HepG2 (cell line): Measurements from ENCODE around the gene MICB. TPM values are rescaled to one million over a fixed set of nuclear protein-coding genes. Genes with fewer than 3 reads are reported as not detected.

Experiments
- ATAC-seq: fragments of 200-7000 bp; cut with Tn5 transposase; 3 replicates; pipeline ENCODE4 v1.9.1; 2020; ENCODE audit warnings: mild to moderate bottlenecking, moderate library complexity
- BruUV-seq: library from RNA; stranded (reverse); fragments of 400-500 nt; replicated peaks from 2 replicates; lab custom pipeline; 2021; lab: Mats Ljungman, UMichigan
- CTCF ChIA-PET: fragments of 300-600 bp; formaldehyde crosslinking; extraction: SDS; loops from one replicate; lab custom pipeline; 2021; ENCODE audit warnings: low total read pairs, inconsistent platforms, low intra/inter-chr PET ratio; lab: Yijun Ruan, JAX
- POLR2A ChIA-PET: fragments of 350-600 bp; sonication (Branson Sonifier 250); formaldehyde crosslinking; loops from one replicate; lab custom pipeline; 2020; ENCODE audit warnings: antibody characterized with exemption, inconsistent platforms; lab: Yijun Ruan, JAX
- DNase-seq: peaks from one replicate; pipeline ENCODE4 v3.0.0-alpha.2; 2015; ENCODE audit warnings: low spot score
- FAIRE-seq: peaks from 3 replicates; lab custom pipeline; 2011; peaks lifted over from hg19 to GRCh38; lab: Jason Lieb, UNC
- H2AFZ ChIP-seq: one replicate; pipeline ENCODE4 v1.6.1; 2011; ENCODE audit warnings: low read length, inconsistent platforms
- H3K27ac ChIP-seq: fragments of 300-600 bp; 3 replicates; pipeline ENCODE4 v1.8.0; 2011; ENCODE audit warnings: mixed run types, mild to moderate bottlenecking, mixed read lengths, low read length, inconsistent platforms; ENCODE audit not compliant: insufficient read depth; ENCODE audit errors: extremely low read length
- H3K27me3 ChIP-seq, 2 experiments: fragments of 200-600 bp in 1 of 2; 2 replicates in 1 of 2; 3 replicates in 1 of 2; pipeline versions ENCODE4 v1.6.0 to v1.8.0; 2011; ENCODE audit warnings: low read length in 2 of 2, mild to moderate bottlenecking in 2 of 2, moderate library complexity in 2 of 2, inconsistent platforms in 1 of 2; ENCODE audit not compliant: insufficient read depth in 2 of 2, control insufficient read depth in 1 of 2
- H3K36me3 ChIP-seq, 2 experiments: fragments of 200-600 bp in 1 of 2; replicated peaks in 1 of 2; 2 replicates in 1 of 2; 3 replicates in 1 of 2; pipeline versions ENCODE4 v1.5.1 to v1.8.0; 2011; ENCODE audit warnings: low read length in 2 of 2, inconsistent platforms in 1 of 2; ENCODE audit not compliant: insufficient read depth in 2 of 2, control insufficient read depth in 1 of 2
- H3K4me1 ChIP-seq: 2 replicates; pipeline ENCODE4 v1.5.1; 2012; ENCODE audit warnings: low read length, inconsistent platforms; ENCODE audit not compliant: insufficient read depth
- H3K4me2 ChIP-seq: 2 replicates; pipeline ENCODE4 v1.6.0; 2011; ENCODE audit warnings: low read depth, low read length, inconsistent platforms
- H3K4me3 ChIP-seq, 3 experiments: fragments of 200-600 bp in 1 of 3; sonication (generic), shearing (Covaris generic) in 1 of 3; replicated peaks in 1 of 3; 2 replicates each; pipeline ENCODE4 v1.5.1; 2011 to 2016; ENCODE audit warnings: low read length in 3 of 3, inconsistent platforms in 2 of 3, low read depth in 2 of 3, mild to moderate bottlenecking in 2 of 3, control low read depth in 1 of 3, mixed read lengths in 1 of 3; ENCODE audit not compliant: insufficient read depth in 1 of 3
- H3K79me2 ChIP-seq: one replicate; pipeline ENCODE4 v1.6.1; 2011; ENCODE audit warnings: low read length, inconsistent platforms; ENCODE audit not compliant: insufficient read depth
- H3K9ac ChIP-seq: 2 replicates; pipeline ENCODE4 v1.6.0; 2011; ENCODE audit warnings: mild to moderate bottlenecking, low read depth, low read length, inconsistent platforms; ENCODE audit not compliant: insufficient read depth
- H3K9me3 ChIP-seq: 2 replicates; pipeline ENCODE4 v1.5.1; 2012; ENCODE audit warnings: mild to moderate bottlenecking, low read length
- H4K20me1 ChIP-seq: 2 replicates; pipeline ENCODE4 v1.6.0; 2011; ENCODE audit warnings: inconsistent platforms, mild to moderate bottlenecking, low read length, moderate library complexity; ENCODE audit not compliant: insufficient read depth
- POLR2A ChIP-seq, 2 experiments: IDR thresholded peaks; 2 replicates each; pipeline ENCODE4 v1.6.1; 2011; ENCODE audit warnings: low read depth in 2 of 2, low read length in 2 of 2, mild to moderate bottlenecking in 1 of 2, moderate library complexity in 1 of 2; ENCODE audit not compliant: insufficient read depth in 1 of 2
- SATB2 ChIP-seq: sonication (generic); formaldehyde crosslinking; IDR thresholded peaks from 2 replicates; pipeline ENCODE4 v1.5.0; 2020; ENCODE audit warnings: missing genetic modification reagents
- SKIL ChIP-seq: sonication (generic); formaldehyde crosslinking; IDR thresholded peaks from 2 replicates; pipeline ENCODE4 v1.8.0; 2022; ENCODE audit warnings: missing genetic modification reagents, mild to moderate bottlenecking, moderate library complexity, borderline replicate concordance
- TGIF2 ChIP-seq: IDR thresholded peaks from 2 replicates; pipeline ENCODE4 v1.6.1; 2016; ENCODE audit warnings: control low read depth, missing compliant biosample characterization
- ZNF281 ChIP-seq: sonication (generic); formaldehyde crosslinking; IDR thresholded peaks from 2 replicates; pipeline ENCODE4 v1.4.0; 2020; ENCODE audit warnings: missing genetic modification reagents, borderline replicate concordance
- ZNF768 ChIP-seq: sonication (generic); formaldehyde crosslinking; IDR thresholded peaks from 2 replicates; pipeline ENCODE4 v1.4.0; 2020; ENCODE audit warnings: missing genetic modification reagents
- WGBS: methylation state at CpG from one replicate; pipeline ENCODE4 v1.1.6; 2017; ENCODE audit warnings: low lambda C conversion rate; 5-methylcytosine and 5-hydroxymethylcytosine counted together
- in situ Hi-C: cut with HindIII; loops from 2 replicates; pipeline ENCODE4 v1.10.0; 2017; ENCODE audit warnings: low pct_unique_long_range_greater_than_20kb; ENCODE audit not compliant: extremely low pct_ligation_motif_present
- intact Hi-C: fragments of 100-400 bp; cut with micrococcal nuclease; formaldehyde crosslinking; loops from one replicate; pipeline ENCODE4 v1.10.0; 2022; ENCODE audit not compliant: unreplicated experiment
- polyA plus RNA-seq, 8 experiments: library from polyadenylated mRNA; depleted of rRNA in 3 of 8; stranded (reverse) in 7 of 8; unstranded in 1 of 8; fragments of >200 nt; fragmentation: Illumina TruSeq in 4 of 8; extraction: Trizol in 4 of 8; gene quantifications; 2 replicates each; pipeline versions ENCODE4 v1.2.1 to v1.2.3, GENCODE V29; 2011 to 2016; ENCODE audit warnings: low read depth in 4 of 8, missing spikeins in 1 of 8, mixed read lengths in 1 of 8; ENCODE audit not compliant: insufficient read depth in 1 of 8
- total RNA-seq, 5 experiments: library from RNA; depleted of rRNA; stranded (reverse); fragments of >200 nt; fragmentation: Illumina TruSeq; extraction: Trizol; gene quantifications; 2 replicates each; pipeline ENCODE4 v1.2.3, GENCODE V29; 2016; ENCODE audit warnings: low read depth in 1 of 5
- TF ChIP-seq, protein P1 (sequence below): sonication (generic); formaldehyde crosslinking; IDR thresholded peaks from 2 replicates; pipeline ENCODE4 v1.8.0; 2022; ENCODE audit warnings: mild to moderate bottlenecking, missing genetic modification reagents, moderate library complexity
- TF ChIP-seq, protein P2 (sequence below): sonication (generic); formaldehyde crosslinking; IDR thresholded peaks from 2 replicates; pipeline ENCODE4 v1.5.1; 2020; ENCODE audit warnings: mild to moderate bottlenecking, missing genetic modification reagents, moderate library complexity
- TF ChIP-seq, protein P3 (sequence below): sonication (generic); formaldehyde crosslinking; IDR thresholded peaks from 2 replicates; pipeline ENCODE4 v1.4.0; 2020; ENCODE audit warnings: missing genetic modification reagents

Gene MICB
- total and polyA plus RNA-seq, 2 of the 13 experiments (the other 11 are each of a cell fraction or from before 2014, with no cell fraction given): 12.5 to 12.8 TPM

GRCh38 chr6:31531162-31531561 is 33.2 kb downstream of the MICB start:
- FAIRE-seq: no peak
- Histone ChIP-seq H2AFZ (no peak overlapping the region), H3K4me3 (no peak overlapping the region), H3K27me3 (no peaks in the 10 kb centered on the region), H3K27ac (no peak overlapping the region), H3K36me3 (peaks cover 36 to 64% of the 10 kb centered on the region in 2 experiments), H3K4me2 (no peak overlapping the region), H3K9me3 (no peaks in the 10 kb centered on the region), H4K20me1 (peaks cover 48% of the 10 kb centered on the region), H3K79me2 (peaks cover 9% of the 10 kb centered on the region), H3K4me1 (peaks cover 80% of the 10 kb centered on the region), H3K9ac (no peak overlapping the region)
- ChIA-PET CTCF (no interaction called here), POLR2A (interaction anchor here (8.3 kb wide), 1 partner anchor 10 kb away, joined by 123 read pairs; the partner anchor contains the start of gene DDX39B)
- intact Hi-C loops: no loop called here
- BruUV-seq: no TSS peak
- ATAC-seq: no peak
- WGBS: 96% methylated on average over 7 of the region's 7 CpGs
- no peak for DNase-seq
- in situ Hi-C loops: no loop called here
- TF ChIP-seq POLR2A (IDR thresholded peaks at IDR 0.05; ENCODE audit: insufficient read depth in 1 of 2, low read depth in 2 of 2, low read length in 2 of 2): peak in 1 of 2 experiments; percentile 16; a peak in 1 of 4 replicates
- no peak for TF ChIP-seq SKIL
- TF ChIP-seq SATB2: no peak
- TF ChIP-seq, protein P1, sequence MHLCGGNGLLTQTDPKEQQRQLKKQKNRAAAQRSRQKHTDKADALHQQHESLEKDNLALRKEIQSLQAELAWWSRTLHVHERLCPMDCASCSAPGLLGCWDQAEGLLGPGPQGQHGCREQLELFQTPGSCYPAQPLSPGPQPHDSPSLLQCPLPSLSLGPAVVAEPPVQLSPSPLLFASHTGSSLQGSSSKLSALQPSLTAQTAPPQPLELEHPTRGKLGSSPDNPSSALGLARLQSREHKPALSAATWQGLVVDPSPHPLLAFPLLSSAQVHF (CRISPR knock-in tag): no peak
- TF ChIP-seq, protein P2, sequence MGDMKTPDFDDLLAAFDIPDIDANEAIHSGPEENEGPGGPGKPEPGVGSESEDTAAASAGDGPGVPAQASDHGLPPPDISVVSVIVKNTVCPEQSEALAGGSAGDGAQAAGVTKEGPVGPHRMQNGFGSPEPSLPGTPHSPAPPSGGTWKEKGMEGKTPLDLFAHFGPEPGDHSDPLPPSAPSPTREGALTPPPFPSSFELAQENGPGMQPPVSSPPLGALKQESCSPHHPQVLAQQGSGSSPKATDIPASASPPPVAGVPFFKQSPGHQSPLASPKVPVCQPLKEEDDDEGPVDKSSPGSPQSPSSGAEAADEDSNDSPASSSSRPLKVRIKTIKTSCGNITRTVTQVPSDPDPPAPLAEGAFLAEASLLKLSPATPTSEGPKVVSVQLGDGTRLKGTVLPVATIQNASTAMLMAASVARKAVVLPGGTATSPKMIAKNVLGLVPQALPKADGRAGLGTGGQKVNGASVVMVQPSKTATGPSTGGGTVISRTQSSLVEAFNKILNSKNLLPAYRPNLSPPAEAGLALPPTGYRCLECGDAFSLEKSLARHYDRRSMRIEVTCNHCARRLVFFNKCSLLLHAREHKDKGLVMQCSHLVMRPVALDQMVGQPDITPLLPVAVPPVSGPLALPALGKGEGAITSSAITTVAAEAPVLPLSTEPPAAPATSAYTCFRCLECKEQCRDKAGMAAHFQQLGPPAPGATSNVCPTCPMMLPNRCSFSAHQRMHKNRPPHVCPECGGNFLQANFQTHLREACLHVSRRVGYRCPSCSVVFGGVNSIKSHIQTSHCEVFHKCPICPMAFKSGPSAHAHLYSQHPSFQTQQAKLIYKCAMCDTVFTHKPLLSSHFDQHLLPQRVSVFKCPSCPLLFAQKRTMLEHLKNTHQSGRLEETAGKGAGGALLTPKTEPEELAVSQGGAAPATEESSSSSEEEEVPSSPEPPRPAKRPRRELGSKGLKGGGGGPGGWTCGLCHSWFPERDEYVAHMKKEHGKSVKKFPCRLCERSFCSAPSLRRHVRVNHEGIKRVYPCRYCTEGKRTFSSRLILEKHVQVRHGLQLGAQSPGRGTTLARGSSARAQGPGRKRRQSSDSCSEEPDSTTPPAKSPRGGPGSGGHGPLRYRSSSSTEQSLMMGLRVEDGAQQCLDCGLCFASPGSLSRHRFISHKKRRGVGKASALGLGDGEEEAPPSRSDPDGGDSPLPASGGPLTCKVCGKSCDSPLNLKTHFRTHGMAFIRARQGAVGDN: no peak
- no peak for TF ChIP-seq ZNF768 (CRISPR knock-in tag)
- TF ChIP-seq ZNF281 (CRISPR knock-in tag): no peak
- TF ChIP-seq, protein P3, sequence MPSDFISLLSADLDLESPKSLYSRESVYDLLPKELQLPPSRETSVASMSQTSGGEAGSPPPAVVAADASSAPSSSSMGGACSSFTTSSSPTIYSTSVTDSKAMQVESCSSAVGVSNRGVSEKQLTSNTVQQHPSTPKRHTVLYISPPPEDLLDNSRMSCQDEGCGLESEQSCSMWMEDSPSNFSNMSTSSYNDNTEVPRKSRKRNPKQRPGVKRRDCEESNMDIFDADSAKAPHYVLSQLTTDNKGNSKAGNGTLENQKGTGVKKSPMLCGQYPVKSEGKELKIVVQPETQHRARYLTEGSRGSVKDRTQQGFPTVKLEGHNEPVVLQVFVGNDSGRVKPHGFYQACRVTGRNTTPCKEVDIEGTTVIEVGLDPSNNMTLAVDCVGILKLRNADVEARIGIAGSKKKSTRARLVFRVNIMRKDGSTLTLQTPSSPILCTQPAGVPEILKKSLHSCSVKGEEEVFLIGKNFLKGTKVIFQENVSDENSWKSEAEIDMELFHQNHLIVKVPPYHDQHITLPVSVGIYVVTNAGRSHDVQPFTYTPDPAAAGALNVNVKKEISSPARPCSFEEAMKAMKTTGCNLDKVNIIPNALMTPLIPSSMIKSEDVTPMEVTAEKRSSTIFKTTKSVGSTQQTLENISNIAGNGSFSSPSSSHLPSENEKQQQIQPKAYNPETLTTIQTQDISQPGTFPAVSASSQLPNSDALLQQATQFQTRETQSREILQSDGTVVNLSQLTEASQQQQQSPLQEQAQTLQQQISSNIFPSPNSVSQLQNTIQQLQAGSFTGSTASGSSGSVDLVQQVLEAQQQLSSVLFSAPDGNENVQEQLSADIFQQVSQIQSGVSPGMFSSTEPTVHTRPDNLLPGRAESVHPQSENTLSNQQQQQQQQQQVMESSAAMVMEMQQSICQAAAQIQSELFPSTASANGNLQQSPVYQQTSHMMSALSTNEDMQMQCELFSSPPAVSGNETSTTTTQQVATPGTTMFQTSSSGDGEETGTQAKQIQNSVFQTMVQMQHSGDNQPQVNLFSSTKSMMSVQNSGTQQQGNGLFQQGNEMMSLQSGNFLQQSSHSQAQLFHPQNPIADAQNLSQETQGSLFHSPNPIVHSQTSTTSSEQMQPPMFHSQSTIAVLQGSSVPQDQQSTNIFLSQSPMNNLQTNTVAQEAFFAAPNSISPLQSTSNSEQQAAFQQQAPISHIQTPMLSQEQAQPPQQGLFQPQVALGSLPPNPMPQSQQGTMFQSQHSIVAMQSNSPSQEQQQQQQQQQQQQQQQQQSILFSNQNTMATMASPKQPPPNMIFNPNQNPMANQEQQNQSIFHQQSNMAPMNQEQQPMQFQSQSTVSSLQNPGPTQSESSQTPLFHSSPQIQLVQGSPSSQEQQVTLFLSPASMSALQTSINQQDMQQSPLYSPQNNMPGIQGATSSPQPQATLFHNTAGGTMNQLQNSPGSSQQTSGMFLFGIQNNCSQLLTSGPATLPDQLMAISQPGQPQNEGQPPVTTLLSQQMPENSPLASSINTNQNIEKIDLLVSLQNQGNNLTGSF: no peak
- no peak for TF ChIP-seq TGIF2 (CRISPR knock-in tag)
